ENCODE data around the gene ROPN1. TPM values are rescaled to one million over a fixed set of nuclear protein-coding genes. Genes with fewer than 3 reads are reported as not detected.
A peak's percentile ranks its signal among the peaks of the same experiment; 100 is the strongest.

Gene ROPN1
- total RNA-seq, 1 experiment from 2014 or later, result not detected

DNA sequence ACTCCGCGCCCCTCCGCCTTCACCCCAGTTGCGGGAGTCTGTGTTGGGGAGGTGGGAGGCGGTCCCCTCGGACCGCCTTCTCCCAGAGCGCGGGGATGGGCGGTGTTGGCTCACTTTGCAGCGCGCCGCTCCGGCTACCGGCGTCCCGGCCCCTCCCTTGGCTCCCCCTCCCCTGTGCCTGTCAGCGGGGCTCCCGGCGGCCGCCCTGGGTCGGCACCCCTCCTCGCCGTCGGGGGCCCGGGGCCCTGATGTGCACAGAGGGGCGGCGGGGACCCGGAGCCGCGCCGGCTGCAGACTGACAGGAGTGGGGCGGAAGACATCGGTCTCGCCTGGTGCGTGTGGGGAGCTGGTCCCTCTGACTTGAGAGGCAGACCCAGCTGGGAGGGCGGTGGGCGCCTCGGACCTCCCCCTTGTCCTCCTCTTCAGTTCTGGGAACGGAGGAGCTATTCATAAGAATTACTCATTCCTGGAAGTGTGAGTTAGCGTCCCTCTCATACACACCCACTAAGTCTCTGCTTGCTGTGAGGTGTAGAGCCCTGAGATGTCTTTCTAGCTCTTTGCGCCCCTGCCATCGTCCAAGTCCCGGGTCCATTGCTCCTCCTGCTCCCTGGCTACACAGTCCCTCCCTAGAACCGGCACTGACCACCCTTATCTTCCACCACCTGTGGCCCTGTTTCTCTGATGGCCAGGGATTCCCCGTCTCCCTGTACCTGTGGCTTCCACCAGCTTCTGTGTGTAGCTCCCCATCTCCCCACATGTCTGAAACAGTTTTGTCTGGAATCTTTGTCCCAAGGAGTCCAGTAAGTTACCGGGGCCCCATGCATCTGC, 42.3 kb upstream of the ROPN1 start:
- DNase-seq (ENCODE audit: low read depth, low spot score) (no peak), ATAC-seq (no peak)
- ChIA-PET POLR2A (no interaction called here), CTCF (interaction anchor here (0.6 to 1.2 kb wide), 5 partner anchors 15 to 247 kb away, joined by 3 to 12 read pairs (median 5); no protein-coding TSS in a partner anchor)
- no peak overlapping the region for H3K27ac ChIP-seq (ENCODE audit: low read length)
- peak overlapping the region; percentile 55 to 66 for H3K4me3 ChIP-seq (ENCODE audit: low read depth in 2 of 2, low read length in 2 of 2)
- H3K9me3 ChIP-seq (ENCODE audit: control insufficient read depth, insufficient read depth, low read depth, low read length), result no peaks in the 10 kb centered on the region
- TF ChIP-seq, protein P1, sequence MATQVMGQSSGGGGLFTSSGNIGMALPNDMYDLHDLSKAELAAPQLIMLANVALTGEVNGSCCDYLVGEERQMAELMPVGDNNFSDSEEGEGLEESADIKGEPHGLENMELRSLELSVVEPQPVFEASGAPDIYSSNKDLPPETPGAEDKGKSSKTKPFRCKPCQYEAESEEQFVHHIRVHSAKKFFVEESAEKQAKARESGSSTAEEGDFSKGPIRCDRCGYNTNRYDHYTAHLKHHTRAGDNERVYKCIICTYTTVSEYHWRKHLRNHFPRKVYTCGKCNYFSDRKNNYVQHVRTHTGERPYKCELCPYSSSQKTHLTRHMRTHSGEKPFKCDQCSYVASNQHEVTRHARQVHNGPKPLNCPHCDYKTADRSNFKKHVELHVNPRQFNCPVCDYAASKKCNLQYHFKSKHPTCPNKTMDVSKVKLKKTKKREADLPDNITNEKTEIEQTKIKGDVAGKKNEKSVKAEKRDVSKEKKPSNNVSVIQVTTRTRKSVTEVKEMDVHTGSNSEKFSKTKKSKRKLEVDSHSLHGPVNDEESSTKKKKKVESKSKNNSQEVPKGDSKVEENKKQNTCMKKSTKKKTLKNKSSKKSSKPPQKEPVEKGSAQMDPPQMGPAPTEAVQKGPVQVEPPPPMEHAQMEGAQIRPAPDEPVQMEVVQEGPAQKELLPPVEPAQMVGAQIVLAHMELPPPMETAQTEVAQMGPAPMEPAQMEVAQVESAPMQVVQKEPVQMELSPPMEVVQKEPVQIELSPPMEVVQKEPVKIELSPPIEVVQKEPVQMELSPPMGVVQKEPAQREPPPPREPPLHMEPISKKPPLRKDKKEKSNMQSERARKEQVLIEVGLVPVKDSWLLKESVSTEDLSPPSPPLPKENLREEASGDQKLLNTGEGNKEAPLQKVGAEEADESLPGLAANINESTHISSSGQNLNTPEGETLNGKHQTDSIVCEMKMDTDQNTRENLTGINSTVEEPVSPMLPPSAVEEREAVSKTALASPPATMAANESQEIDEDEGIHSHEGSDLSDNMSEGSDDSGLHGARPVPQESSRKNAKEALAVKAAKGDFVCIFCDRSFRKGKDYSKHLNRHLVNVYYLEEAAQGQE (IDR thresholded peaks at IDR 0.05; ENCODE audit: insufficient read depth in 1 of 2, low read depth in 2 of 2, low read length in 1 of 2), result no peak
- TF ChIP-seq SIN3A (IDR thresholded peaks at IDR 0.05; ENCODE audit: borderline replicate concordance, insufficient read depth, low read depth, low read length) (no peak), TCF7L2 (IDR thresholded peaks at IDR 0.05; ENCODE audit: low read depth, low read length) (no peak), POLR2AphosphoS5 (IDR thresholded peaks at IDR 0.05; ENCODE audit: low read depth, low read length) (no peak)
- TF ChIP-seq, protein P2, sequence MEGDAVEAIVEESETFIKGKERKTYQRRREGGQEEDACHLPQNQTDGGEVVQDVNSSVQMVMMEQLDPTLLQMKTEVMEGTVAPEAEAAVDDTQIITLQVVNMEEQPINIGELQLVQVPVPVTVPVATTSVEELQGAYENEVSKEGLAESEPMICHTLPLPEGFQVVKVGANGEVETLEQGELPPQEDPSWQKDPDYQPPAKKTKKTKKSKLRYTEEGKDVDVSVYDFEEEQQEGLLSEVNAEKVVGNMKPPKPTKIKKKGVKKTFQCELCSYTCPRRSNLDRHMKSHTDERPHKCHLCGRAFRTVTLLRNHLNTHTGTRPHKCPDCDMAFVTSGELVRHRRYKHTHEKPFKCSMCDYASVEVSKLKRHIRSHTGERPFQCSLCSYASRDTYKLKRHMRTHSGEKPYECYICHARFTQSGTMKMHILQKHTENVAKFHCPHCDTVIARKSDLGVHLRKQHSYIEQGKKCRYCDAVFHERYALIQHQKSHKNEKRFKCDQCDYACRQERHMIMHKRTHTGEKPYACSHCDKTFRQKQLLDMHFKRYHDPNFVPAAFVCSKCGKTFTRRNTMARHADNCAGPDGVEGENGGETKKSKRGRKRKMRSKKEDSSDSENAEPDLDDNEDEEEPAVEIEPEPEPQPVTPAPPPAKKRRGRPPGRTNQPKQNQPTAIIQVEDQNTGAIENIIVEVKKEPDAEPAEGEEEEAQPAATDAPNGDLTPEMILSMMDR (IDR thresholded peaks at IDR 0.05), result no peak
- BruUV-seq (replicated peaks), result no TSS peak
- H3K4me1 ChIP-seq (ENCODE audit: control insufficient read depth, insufficient read depth, low read length), result no peaks in the 10 kb centered on the region
- in situ Hi-C loops (cut with HindIII; ENCODE audit: low pct_unique_long_range_greater_than_20kb, low sequenced_read_pairs) (no loop called here), intact Hi-C loops (cut with micrococcal nuclease; ENCODE audit: unreplicated experiment) (no loop called here)
- peaks cover 44% of the 10 kb centered on the region for H3K27me3 ChIP-seq (ENCODE audit: control insufficient read depth, insufficient read depth, low read length)
- no peaks in the 10 kb centered on the region for H3K36me3 ChIP-seq (ENCODE audit: control insufficient read depth, insufficient read depth, low read length)

- intact Hi-C loops (cut with micrococcal nuclease; ENCODE audit: unreplicated experiment), result no loop called here
- POLR2A ChIA-PET, result interaction anchor here (0.7 kb wide), 1 partner anchor 330 kb away, joined by 3 read pairs; no protein-coding TSS in a partner anchor
- Histone ChIP-seq H3K9me3 (ENCODE audit: control insufficient read depth, insufficient read depth, low read depth, low read length) (no peaks in the 10 kb centered on the region), H3K36me3 (ENCODE audit: control insufficient read depth, insufficient read depth, low read length) (no peaks in the 10 kb centered on the region), H3K4me1 (ENCODE audit: control insufficient read depth, insufficient read depth, low read length) (no peaks in the 10 kb centered on the region), H3K27ac (ENCODE audit: low read length) (no peak within 1 kb of the TSS), H3K4me3 (ENCODE audit: low read depth in 2 of 2, low read length in 2 of 2) (peak within 1 kb of the TSS; percentile 55 to 66), H3K27me3 (ENCODE audit: control insufficient read depth, insufficient read depth, low read length) (peaks cover 43% of the 10 kb centered on the region)
- TF ChIP-seq POLR2AphosphoS5 (IDR thresholded peaks at IDR 0.05; ENCODE audit: low read depth, low read length) (no peak), SIN3A (IDR thresholded peaks at IDR 0.05; ENCODE audit: borderline replicate concordance, insufficient read depth, low read depth, low read length) (no peak)
- TF ChIP-seq, protein P2 (IDR thresholded peaks at IDR 0.05), result peak; percentile 69
- TF ChIP-seq, protein P1 (IDR thresholded peaks at IDR 0.05; ENCODE audit: insufficient read depth in 1 of 2, low read depth in 2 of 2, low read length in 1 of 2), result no peak
- ATAC-seq (peak; percentile 42), DNase-seq (ENCODE audit: low read depth, low spot score) (no peak)
- BruUV-seq (replicated peaks), result no TSS peak
- in situ Hi-C loops (cut with HindIII; ENCODE audit: low pct_unique_long_range_greater_than_20kb, low sequenced_read_pairs), result no loop called here
- CTCF ChIA-PET, result interaction anchor here (0.6 to 1.2 kb wide), 10 partner anchors 11 to 1495 kb away, joined by 3 to 12 read pairs (median 4); no protein-coding TSS in a partner anchor
These were observed 41.6 kb upstream of the ROPN1 start, which contains the start of gene KALRN for GRCh38 chr3:124033360-124034015. KALRN (plus strand) TSS chr3:124033369.

Measured in Panc1 (cell line).